T1000 (cell line): Measurements from ENCODE around the gene PSMB1.
"Not testable (repeated sequence)": the region's sequence is repeated elsewhere in the genome, so short reads cannot be mapped to it uniquely, and the experiment has no call there.

ENCODE experiments used
- DNase-seq: peaks from one replicate; lab custom pipeline; 2025; ENCODE audit warnings: mixed read lengths; lab: John Stamatoyannopoulos, UW

The PSMB1 gene

DNA sequence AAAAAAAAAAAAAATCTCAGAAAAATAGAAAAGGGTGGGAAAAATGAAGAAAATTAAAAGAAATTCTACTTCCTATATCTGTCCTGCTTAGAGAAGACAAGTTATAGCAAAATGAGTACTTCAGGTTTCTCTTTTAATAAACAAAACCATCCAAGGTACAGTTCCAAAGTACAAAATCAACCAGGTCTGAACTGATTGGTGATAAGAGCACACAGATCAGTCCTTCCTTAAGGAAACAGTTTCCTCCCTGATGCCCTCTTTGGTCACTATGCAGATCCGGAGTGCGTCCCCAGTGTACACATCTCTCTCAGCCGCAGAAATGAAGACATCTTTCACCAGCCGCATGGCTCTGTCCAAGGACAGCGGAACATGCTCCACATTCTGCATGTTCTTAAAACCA lies 18.1 kb downstream of the PSMB1 start:
- DNase-seq = no peak

DNA sequence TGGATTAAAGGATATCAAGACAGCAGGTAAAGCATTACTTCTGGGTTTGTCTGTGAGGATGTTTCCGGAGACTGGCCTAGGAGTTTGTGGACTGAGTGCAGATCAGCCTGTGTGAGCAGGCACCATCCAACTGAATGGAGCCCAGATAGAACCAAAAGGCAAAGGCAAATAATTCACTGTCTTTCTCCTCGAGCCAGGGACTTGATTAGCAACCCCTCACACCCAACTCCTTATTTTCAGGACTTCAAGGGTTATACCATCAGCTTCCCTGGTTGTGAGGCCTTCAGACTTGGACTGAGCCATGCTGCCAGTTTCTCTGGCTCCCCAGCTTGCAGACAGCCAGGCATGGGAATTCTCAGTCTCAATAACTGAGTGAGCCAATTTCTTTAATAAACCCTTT lies 19.3 kb downstream of the PSMB1 start:
- DNase-seq = no peak

DNA sequence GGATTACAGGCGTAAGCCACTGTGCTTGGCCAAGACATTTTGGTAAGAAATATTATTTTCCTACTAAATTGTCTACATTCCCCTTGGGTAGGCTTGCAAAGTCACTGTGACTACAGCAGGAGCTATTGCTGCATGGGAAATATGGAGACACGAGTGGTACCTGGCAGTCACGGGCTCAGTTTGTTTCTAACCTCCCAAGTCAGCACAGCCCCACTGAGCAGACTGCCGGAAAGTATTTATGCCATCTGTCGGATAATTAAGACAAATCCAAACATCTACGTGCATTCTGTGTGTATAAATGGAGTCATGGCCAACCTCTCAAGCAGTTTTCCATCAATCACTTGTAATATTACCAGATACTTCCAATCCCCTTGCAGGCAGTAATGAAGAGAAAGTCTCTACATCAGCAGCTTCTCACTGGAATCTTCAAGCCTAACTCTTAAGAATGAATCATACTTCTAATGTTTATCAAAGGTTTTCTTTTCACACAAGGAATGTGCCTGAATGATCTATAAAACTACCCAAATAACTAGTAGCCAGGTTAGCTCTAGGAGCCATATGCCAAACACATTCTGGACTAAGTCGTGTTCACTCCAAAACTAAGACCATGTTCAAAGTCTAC lies 20.1 kb downstream of the PSMB1 start:
- DNase-seq = no peak

DNA sequence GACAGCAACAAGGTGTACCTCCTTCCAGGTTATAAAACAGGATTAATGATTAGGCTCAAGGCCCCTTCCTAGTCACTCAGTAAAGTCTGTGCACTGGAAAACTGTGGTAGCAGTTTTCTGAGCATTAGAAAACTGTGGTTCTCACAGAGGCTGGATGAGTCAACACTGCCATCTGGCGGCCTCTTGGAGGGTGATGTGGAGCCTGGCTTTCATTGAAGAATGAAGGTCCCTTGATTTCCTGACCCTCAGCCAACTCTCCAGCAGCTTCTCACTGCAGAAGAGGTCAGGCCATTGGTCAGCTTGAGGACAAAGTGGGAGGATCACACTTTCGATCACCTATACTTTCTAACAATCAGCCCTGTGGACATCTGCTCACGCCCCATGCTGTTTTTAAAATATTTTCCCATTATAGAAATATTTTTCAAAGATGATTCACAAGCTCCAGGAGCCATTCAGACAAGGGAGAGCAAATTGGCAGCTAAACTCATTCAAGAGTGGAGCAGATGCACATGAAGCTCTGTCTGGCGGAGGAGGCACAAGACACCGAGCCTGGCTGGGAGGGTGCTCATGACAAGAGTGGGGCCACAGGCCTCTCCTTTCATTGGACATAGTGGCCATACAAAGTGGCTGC lies 23.2 kb downstream of the PSMB1 start:
- DNase-seq = peak; percentile 39

DNA sequence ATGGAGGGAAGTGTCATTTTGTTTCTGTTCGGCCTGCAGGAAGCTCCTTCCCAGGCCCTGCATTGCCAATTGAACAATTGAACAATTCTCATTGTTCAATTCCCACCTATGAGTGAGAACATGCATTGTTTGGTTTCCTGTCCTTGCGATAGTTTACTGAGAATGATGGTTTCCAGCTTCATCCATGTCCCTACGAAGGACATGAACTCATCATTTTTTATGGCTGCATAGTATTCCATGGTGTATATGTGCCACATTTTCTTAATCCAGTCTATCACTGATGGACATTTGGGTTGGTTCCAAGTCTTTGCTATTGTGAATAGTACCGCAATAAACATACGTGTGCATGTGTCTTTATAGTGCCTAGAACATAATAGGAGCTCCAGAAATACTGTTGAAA lies 25.1 kb downstream of the PSMB1 start:
- not testable (repeated sequence) for DNase-seq

DNA sequence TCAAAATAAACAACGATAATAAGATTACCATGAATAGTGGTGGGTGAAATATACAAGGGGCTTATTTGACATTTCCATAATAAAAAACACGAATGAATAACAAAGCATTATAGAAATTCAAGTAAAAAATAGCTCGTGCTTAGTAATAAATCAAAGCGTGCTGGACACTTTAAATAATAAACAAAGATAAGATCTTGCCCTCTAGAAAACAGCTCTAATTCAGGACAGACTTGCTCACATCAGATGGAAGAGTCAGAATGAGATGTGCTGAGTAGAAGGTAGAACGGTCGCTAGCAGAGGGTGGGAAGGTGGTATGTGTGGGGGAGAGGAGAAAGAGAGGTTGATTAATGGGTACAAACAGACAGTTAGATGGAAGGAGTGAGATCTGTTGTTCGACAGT lies 27.3 kb downstream of the PSMB1 start:
- DNase-seq = no peak

DNA sequence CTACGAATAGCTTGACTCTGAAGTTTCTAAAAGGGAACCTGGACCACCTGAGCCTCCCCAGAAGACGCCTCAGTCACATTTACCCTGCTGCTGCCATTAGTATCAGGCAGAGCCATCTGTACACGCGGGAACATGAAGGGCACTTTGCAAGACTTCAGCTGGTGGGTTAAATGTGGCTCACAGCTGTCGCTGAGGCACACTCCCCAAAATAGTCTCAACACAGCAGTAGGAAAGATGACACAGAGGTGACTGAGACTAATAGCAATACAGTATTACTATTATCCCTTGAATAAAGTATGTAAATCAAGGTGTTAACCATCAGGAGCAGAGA lies 29.0 kb downstream of the PSMB1 start:
- DNase-seq = no peak

DNA sequence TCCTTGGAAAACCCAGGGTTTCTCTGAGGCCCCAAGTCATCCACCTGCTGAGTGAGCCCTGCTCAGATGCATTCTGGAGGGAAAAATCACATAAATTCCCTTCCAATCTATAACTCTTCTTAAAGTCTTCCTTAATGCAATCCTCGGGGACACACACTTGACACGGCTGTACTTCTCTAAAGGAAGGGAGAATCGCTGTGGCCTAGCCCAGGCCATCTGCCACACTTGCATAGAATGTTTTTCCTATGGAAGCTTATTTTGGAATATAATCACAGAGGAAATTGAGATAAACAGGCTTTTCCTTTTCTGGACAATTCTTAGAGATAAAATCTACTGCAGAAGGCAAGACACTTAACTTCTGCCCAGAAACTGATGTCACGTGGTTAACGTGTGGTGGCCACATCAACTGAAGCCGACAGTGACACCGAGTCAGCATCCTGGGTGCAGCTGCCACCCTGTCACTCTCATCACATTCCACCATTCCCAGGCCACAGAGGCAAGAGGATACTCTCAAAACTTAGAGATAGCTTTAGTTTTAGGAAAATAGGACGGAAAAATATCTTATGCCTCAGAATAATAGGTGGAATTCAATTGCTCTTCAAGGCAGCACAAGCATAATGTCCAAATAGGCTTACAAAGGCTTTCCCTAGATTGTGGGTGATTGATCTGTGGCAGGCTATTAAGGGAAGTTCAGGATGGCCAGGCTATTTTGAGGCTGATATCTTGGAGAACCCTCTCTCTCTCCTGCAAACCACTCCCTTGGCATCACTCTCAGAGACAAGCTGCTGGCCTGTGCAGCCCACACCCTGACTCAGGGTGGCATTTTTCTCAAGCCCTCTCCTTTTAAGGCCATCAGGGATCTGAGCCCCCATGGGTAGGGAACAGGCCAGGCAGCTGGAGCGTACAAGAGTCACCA lies 29.6 kb downstream of the PSMB1 start:
- DNase-seq = no peak

DNA sequence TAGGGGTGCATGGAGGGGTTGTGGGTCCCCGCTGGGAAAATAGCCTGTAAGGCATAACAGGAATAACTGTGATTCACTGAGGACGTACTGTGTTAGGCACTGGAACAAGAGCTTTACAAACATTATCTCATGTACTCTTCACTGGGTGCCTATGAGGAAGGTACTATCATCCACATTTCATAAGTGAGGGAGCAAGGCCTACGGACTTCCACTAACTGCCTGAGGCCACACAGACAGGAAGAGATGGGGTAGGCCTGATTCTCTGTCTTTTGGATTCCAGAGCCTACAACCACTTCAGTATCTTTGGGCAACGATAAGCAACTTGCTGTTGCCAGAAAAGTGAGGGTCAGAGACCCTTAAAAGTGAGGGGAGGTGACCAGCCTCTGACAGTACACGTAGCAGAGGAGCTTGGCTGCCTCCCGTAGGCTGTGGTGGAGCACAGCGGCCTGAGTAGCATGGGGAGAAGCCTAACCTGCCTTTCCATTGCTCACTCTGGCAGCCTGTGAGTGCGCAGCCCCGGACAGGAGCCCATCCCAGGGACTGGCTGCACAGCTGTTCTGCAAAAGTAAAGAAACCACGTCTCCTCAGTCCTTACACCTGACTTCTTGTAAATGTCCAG lies 30.4 kb downstream of the PSMB1 start:
- DNase-seq = no peak

DNA sequence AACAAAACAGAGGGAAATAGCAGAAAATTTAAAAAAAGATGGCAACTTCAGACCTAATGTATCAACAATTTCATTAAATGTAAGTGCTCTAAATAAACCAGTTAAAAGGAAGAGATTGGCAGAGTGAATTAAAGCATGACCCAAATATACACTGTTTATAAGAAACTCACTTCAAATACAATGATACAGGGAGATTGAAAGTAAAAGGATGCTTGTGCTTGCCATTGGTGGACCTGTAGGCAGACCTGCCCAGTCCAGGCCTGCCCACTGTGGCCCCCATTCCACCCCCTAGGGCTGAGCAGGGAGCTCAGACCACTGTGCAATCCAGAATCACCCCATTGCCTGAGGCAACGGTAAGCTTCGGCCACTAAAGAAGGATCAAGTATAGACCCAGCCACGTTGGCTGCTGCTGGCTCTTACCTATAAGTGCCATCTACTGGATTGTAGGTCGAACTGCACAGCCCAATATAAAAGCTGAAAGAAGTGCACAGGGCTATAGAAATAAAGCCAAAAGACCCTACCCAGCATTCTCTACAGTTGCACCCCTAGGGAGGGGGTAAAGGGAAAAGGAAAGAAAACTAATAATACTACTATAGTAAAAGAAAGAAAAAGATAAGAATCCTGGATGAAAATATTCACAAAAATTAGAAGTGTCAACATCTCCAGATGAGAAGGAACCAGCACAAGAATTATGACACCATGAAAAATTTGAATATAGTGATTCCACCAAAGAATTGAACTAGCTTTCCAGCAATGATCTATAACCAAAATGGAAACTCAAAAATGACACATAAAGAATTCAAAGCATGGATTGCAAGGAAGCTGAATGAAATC lies 36.1 kb downstream of the PSMB1 start:
- peak; percentile 45 for DNase-seq

DNA sequence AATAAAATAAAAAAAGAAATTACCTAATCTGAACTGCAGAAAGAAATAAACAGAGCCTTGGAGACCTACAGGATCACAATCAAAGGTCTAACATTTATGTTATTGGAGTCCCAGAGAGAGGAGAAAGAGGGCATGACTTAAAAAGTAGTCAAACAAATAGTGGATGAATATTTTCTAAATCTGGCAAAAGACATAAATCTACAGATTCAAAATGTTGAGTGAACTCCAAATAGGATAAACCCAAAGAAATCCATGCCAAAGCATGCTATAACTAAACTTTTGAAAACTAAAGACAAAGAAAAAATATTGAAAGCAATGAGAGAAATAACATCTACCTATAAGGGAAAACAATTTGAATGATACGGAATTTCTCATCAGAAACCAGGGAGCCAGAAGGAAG lies 38.2 kb downstream of the PSMB1 start:
- no peak for DNase-seq

DNA sequence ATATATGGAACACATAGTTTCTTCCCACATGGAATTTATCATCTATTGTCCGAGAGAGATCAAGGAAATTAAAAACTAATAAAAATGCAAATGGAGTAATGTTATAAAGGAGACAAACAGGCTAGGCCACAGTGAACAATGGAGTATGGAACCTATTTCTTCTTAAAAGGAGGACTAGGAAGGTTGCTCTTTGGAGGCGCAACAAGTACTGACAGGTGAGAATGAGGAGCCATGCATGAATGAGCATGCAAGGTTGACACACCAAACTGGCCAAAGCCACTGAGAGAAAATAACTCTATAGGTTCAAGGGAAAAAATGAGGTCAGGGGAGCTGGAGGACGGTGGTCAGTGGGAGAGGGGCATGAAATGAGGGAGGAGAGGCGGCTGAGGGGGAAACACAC lies 40.9 kb downstream of the PSMB1 start:
- no peak for DNase-seq

DNA sequence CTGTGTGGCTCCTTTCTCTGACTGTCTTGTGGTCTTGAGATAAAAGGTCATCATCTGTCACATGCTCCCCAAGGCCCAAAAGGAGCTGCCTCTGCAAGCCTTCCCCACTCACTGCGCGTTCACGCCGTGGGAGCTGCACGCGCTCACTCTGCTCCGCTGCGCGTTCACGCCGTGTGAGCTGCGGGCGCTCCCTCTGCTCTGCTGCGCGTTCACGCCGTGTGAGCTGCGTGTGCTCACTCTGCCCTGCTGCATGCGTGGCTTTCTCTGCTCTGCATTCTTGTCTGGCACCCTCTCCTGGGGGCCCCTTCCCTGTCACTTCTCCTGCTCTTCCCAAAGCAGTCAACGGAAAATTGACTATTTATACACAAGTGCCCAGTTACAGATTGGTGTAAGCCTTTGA lies 42.5 kb downstream of the PSMB1 start:
- DNase-seq = no peak

DNA sequence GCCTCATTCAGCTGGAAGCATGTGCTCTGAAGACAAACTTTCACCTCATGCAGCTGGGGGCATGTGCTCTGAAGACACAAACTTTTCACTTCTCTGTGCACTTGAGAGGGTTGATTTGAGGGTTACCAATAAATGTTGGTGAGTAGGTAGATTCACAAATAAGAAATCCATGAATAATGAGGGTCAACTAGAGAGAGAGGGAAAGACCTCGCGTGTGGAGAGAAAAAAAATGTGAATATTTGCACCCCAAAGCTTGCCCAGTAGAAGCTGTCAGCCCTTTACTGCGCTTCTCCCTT lies 43.4 kb downstream of the PSMB1 start:
- no peak for DNase-seq

DNA sequence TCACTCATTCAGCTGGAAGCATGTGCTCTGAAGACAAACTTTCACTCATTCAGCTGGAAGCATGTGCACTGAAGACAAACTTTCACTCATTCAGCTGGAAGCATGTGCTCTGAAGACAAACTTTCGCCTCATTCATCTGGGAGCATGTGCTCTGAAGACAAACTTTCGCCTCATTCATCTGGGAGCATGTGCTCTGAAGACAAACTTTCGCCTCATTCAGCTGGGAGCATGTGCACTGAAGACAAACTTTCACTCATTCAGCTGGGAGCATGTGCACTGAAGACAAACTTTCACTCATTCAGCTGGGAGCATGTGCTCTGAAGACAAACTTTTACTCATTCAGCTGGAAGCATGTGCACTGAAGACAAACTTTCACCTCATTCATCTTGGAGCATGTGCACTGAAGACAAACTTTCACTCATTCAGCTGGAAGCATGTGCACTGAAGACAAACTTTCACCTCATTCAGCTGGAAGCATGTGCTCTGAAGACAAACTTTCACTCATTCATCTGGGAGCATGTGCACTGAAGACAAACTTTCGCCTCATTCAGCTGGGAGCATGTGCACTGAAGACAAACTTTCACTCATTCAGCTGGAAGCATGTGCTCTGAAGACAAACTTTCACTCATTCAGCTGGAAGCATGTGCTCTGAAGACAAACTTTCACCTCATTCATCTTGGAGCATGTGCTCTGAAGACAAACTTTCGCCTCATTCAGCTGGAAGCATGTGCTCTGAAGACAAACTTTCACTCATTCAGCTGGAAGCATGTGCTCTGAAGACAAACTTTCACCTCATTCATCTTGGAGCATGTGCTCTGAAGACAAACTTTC lies 44.0 kb downstream of the PSMB1 start:
- DNase-seq = not testable (repeated sequence)

DNA sequence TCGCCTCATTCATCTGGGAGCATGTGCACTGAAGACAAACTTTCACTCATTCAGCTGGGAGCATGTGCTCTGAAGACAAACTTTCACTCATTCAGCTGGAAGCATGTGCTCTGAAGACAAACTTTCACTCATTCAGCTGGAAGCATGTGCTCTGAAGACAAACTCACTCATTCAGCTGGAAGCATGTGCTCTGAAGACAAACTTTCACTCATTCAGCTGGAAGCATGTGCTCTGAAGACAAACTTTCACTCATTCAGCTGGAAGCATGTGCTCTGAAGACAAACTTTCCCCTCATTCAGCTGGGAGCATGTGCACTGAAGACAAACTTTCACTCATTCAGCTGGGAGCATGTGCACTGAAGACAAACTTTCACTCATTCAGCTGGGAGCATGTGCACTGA lies 44.8 kb downstream of the PSMB1 start:
- not testable (repeated sequence) for DNase-seq

DNA sequence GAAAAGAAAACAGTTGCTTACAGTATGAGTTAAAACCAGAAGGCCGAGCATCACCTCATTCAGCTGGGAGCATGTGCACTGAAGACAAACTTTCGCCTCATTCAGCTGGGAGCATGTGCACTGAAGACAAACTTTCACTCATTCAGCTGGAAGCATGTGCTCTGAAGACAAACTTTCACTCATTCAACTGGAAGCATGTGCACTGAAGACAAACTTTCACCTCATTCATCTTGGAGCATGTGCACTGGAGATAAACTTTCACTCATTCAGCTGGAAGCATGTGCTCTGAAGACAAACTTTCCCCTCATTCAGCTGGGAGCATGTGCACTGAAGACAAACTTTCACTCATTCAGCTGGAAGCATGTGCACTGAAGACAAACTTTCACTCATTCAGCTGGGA lies 45.4 kb downstream of the PSMB1 start:
- not testable (repeated sequence) for DNase-seq

DNA sequence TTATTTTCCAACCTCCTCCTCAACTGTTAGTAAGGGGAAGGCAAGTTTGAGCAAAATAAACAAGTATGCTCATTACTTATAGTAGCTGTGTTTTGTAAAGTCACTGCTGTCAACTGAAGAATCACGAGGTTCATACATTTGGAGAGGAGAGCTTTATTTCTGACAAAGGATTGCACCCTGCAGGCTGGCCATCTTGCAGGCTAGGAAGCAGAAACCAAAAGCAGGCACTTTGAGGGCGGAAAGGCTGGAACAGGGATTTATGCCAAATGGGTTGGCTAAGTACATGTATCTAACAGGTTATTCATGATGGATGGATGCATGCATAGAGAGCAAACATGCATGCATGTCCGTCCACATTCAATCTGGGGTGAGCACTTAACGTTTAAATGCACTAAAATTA lies 46.7 kb downstream of the PSMB1 start:
- DNase-seq = no peak

DNA sequence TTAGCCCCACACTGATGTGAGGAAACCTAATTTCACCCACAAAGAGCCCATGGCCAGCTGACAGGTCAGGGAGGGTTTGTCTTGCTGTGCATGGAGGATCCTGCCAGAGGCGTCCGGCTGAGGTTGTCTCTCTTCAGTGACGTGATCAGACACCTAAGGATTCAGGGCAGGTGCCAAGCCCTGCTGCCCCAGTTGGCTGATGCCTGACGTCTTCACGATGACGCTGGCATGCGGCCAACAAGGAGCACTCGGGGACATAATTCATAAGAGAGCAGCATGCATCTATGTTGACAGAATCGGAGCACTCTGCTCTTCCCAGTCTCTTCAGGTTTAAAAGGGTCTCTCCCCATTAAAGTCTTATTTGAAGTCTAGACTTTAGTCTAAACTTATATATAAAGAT lies 47.8 kb downstream of the PSMB1 start:
- no peak for DNase-seq

DNA sequence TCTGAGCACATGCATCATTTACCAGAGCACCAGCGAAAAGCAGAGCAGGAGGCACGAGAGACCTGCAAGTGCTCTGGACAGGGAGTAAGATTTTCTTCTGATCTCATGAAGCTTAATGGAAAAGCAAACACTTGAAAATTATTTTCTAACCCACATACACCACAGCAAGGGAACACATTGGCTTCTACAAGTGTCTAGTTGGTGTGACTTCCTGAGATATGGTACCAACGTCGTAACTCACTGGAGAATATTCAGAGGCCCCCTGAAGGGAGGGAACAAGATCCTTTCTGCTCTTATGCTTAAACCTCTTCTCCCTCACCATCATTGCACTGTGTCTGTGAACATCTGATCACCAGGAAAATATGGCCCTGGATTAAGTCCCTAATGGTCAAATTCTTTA lies 48.6 kb downstream of the PSMB1 start:
- DNase-seq = no peak

DNA sequence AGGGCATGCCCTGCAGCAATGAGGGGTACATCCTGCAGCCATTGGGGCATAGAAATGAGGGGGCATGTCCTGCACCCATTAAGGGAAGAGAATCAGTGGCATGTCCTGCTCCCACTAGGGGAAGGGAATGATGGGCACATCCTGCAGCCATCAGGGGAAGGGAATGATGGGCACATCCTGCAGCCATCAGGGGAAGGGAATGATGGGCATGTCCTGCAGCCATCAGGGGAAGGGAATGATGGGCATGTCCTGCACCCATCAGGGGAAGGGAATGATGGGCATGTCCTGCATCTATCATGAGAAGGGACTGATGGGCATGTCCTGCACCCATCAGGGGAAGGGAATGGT lies 49.7 kb downstream of the PSMB1 start:
- DNase-seq = no peak
